GM18507 (cell line): Measurements from ENCODE around the gene EGF.
"Not testable (repeated sequence)": the region's sequence is repeated elsewhere in the genome, so short reads cannot be mapped to it uniquely, and the experiment has no call there.

ENCODE experiments used
- DNase-seq: peaks from one replicate; pipeline ENCODE4 v3.0.0; 2011; ENCODE audit warnings: low read depth; ENCODE audit not compliant: insufficient read length; ENCODE audit errors: extremely low spot score
- FAIRE-seq: peaks from 2 replicates; lab custom pipeline; 2011; peaks lifted over from hg19 to GRCh38; lab: Jason Lieb, UNC

EGF gene

GRCh38 chr4:110019153-110019552 is 106.5 kb downstream of the EGF start:
- DNase-seq (no peak), FAIRE-seq (no peak)

- DNase-seq: no peak
- FAIRE-seq: no peak
Observed at GRCh38 chr4:110020139-110020538, 107.5 kb downstream of the EGF start.

DNA sequence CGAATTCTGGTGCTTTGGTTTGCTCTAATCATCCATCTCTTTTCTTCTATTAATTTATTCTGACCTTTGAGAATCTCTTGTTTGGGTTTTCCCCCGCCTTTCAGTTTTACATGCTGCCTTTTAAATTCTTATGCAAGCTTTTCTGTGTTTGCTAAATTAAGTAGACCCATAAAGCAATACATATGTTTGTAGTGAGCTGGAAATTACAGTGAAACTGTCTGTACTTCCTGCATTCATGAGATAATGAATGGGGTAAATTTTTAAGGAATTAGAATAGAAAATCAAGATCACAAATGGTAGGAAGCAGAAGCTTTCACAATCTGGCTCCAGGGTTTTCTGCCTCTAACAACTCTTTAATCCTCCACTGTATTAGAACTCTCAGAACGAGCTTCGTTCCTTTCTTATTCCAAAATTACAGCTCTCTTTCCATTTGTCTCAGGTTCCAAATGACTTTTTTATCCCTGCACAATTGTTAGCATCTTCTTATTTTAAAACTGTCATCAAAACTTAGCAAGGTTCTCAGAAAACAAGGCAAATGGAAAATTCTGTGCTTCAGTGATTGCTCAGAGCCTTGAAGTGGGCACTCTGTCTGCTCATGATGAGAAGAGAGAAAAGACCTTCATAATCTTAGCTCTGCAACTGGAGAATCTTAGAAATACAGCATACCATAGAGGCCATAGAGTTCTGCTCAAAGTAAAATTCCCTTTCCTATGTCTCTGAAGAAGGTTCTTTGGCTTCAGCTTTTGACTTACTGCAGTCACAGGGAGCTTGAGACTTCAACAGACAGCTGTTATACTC is 108.2 kb downstream of the EGF start:
- no peak for DNase-seq

GRCh38 chr4:110022457-110022856 is 109.8 kb downstream of the EGF start:
- DNase-seq: no peak
- no peak for FAIRE-seq

More for the DNA sequence above, 108.2 kb downstream of the EGF start:
- no peak for FAIRE-seq

- DNase-seq (no peak), FAIRE-seq (no peak)
Observed at GRCh38 chr4:110025056-110025455, 112.4 kb downstream of the EGF start.

DNA sequence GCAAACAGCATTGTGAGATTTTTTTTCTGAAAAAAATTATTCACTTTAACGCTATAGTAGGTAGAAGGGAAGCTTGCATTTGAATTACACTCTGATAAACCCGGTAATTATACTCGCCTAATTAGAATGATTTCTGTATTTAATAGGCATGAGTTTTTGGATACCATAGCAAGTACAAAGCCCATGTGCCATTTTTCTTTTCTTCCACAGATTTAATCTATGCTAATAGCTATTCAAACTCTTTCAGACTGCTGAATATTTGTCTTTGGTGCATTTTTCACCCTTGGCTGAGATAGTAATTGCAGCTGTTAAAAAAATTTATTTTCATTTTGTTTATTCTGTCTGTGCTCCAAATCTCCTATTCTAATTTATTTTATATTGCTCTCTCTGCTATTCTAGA is 113.0 kb downstream of the EGF start:
- FAIRE-seq (no peak), DNase-seq (no peak)

- DNase-seq: no peak
- FAIRE-seq: no peak
Observed at GRCh38 chr4:110032603-110033002, 119.9 kb downstream of the EGF start.

DNA sequence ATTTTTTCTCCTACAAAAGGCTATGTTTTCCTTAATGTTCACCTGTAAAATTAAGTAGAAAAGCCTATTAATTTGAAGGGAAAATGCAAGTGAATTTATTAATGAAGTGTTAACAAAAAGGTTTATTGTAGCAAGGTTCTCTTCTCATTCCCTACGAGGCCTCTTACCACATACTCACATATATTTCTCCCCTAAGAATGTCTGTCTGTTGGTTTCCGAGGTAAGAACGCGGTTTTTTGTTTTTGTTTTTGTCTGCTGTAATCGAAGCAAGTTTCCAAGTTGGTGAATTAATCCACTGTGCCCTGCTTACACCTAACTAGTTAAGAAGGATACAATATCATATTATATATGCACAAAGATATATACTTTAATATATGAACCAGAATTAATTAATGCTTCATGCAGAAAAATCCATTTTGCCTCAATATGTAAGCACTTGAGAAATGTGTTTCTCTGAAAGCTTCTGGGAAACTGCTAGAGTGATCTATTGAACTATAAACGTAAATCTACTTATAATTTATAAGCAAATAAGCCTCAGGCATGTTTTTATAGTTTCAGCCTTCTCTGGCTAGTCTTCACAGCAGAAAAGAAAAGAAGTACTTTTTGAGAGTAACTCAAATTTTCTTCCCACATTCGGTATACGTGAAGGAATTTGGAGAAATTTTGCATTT is 120.8 kb downstream of the EGF start:
- DNase-seq (no peak), FAIRE-seq (no peak)

DNA sequence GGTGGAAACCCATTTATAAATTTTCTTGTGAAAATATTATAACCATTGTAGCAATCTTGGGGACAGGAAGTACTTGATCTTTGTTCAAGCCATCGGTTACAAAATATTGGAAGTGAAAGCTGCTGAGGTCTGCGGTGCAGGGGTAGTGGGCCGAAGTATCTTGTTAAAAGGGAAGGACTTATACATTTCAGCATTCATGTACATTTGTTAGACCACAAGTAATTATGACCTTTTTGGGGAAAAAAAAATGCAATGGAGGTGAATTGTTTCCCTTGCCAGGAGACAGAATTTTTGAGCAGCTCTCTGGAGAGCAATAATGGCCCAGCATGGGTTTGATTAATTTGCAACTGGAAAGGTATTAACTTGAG is 121.3 kb downstream of the EGF start:
- DNase-seq (peak; percentile 49), FAIRE-seq (peak; percentile 84)

GRCh38 chr4:110039164-110039563 is 126.5 kb downstream of the EGF start:
- not testable (repeated sequence) for DNase-seq, FAIRE-seq

DNA sequence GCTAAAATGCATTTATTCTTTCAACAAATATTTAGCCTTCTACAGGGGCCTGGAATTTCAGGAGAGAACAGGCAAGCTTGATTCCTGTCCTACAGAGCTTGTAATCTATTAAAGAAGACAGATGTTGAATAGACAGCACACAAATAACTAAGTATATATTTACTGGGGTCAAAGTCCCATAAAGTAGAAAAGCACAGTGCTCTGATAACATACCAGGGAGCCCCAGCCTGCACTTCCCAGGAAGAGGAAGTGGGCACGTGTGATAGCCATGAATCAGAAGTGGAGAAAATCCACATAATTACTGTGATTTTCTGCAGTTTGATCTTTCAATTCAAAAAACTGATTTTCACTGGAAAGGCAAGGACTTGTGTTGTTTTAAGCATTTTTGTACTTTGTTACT is 129.1 kb downstream of the EGF start:
- FAIRE-seq (no peak), DNase-seq (no peak)

DNA sequence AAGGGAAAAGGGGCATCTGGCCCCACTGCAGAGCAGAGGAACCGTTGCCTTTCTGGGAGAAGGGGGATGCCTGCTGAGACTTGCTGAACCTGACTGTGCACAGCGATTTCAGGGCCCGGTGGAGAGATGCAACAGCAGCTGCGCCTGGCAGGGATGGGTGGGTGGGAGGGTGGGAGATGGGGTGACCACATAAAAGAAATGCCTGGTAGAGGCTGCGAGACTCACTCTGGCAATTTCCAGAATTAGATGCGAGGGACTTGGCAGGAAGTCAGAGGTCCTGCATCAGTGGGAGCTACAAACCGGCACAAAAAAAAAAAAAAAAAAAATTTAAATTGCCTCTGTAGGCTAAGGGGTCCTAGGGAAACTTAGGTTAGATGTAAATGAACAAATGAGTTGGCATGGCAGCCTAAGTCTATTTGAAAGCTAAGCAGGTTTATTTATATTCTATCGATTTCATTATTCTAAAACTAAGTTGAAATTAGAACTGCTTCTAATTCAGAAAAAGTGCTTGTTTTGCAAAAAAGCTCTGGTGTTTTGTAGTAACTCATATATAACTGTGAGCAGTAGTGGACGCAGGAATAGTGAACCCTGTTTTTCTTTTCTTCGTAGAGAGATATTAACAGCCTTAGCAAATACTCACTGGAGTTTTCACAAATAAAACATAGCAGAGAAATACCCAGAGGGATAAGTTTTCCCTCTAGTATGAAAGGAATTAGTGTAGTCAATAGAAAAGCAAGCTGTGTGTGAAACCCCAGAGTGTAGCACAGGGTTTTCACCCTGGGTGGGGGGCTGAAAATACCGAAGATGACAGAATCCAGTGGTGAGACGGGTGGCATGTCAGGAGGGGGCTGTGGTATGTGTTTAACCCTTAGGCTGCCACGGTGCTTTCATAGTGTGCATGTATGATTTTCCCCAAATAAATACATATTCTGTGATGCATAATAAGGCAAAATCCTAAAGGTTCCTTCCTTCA is 130.1 kb downstream of the EGF start:
- FAIRE-seq: no peak
- no peak for DNase-seq

- DNase-seq (no peak), FAIRE-seq (no peak)
Observed at GRCh38 chr4:110046588-110047049, 133.9 kb downstream of the EGF start.

GRCh38 chr4:110049951-110050925 is 137.6 kb downstream of the EGF start:
- DNase-seq (no peak), FAIRE-seq (peak; percentile 94)

- FAIRE-seq: peak; percentile 90
- peak; percentile 23 for DNase-seq
Observed at GRCh38 chr4:110055158-110055768, 142.6 kb downstream of the EGF start.

DNA sequence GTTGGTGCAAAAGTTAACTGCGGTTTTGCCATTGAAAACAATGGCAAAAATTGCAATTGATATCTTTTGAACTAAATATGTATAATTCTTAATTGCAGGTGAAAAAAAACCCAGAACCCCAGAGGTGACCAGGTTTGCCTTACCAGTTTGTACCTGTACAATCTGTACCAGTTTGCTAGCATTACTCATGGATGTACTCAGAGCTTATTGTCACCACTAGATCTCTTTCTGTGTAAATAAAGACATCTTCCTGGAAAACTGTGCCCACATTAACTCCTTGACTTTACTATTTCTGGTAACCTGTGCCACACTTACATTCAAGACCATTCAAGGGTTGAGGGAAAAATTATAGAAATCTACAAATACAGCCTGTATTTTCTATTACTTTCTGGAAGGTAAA is 146.0 kb downstream of the EGF start:
- DNase-seq: no peak

DNA sequence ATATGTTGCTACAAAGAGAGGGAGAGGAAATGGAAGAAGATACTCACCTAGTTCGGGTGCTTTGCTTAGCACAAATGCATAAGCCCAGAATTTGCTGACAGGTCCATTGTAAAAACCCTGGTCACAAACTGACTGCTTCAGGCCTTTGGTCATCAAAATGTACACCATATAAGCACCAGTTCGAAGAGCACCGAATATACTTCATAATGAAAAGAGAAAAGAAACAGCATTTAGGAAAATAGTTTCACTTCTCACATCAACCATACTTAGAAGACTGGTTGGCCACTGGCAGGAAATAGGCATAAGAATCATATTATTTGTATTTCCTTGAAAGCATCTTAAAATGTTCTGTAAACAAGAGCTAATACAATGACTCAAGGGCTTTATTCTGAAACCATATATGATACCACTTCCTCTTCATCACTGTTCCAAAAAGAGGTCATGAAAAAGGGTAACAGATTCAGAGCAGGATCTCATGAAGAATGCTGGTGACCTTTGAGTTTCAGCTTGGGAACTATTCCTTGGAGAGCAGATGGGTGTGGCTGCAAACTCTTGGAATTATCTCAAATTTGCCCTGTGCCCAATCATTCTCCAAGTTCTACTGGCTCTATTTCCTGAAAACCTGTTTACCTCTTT is 147.0 kb downstream of the EGF start:
- peak; percentile 81 for FAIRE-seq
- DNase-seq: peak; percentile 18

More for the DNA sequence above, 146.0 kb downstream of the EGF start:
- no peak for FAIRE-seq

DNA sequence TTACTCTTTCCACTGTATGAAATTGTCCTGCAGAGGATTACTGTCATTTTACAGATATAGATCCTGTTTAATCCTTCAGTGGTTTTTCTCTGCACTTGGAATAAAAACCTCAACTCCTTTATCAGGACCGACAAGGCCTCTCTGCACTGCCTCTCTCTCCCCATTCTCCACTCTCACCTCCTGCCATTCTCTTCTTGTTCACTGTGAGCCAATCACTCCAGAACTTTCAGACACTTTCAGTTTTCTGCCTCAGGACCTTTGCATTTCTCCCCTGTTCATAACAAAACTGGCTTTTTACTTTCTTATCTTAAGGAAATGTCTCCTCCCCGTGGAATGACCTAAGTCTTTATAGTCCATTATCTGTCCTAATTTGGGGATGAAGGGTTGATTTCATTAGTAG is 148.4 kb downstream of the EGF start:
- DNase-seq (no peak), FAIRE-seq (peak; percentile 24)
